Tibial artery (tissue), 4 donors: ENCODE data around the gene FKBP11.

Experiments used
- DNase-seq, 2 donors: peaks; one replicate each; pipeline ENCODE4 v3.0.0-alpha.2; 2019
- H3K27ac ChIP-seq, 2 donors: fragments of 200-600 bp; sonication (generic) in 1 of 2; 1 replicate in 1 of 2; 2 replicates in 1 of 2; pipeline ENCODE4 v1.5.1; 2018 to 2019; ENCODE audit warnings: mild to moderate bottlenecking in 1 of 2
- H3K27me3 ChIP-seq, 2 donors: fragments of 200-600 bp; sonication (generic) in 1 of 2; one replicate each; pipeline versions ENCODE4 v1.5.1 to v1.6.0; 2016 to 2019
- H3K36me3 ChIP-seq, 3 donors: fragments of 200-600 bp; sonication (generic) in 2 of 3; one replicate each; pipeline ENCODE4 v1.5.1; 2016 to 2019; ENCODE audit warnings: mild to moderate bottlenecking in 2 of 3
- H3K4me1 ChIP-seq, 4 donors: fragments of 200-600 bp; sonication (generic) in 2 of 4; 1 replicate in 3 of 4; 2 replicates in 1 of 4; pipeline ENCODE4 v1.5.1; 2016 to 2019
- H3K4me3 ChIP-seq, 2 donors: fragments of 200-600 bp; sonication (generic) in 1 of 2; 1 replicate in 1 of 2; 2 replicates in 1 of 2; pipeline ENCODE4 v1.5.1; 2018 to 2019; ENCODE audit warnings: mild to moderate bottlenecking in 2 of 2
- H3K9me3 ChIP-seq, 3 donors: fragments of 200-600 bp; sonication (generic) in 1 of 3; one replicate each; pipeline ENCODE4 v1.5.1; 2016 to 2019
- intact Hi-C: fragments of 100-400 bp; cut with DNase I; formaldehyde crosslinking; loops from one replicate; pipeline ENCODE4 v1.15.0; 2023; ENCODE audit warnings: low total_unique reads
- TF ChIP-seq, protein P1 (sequence below), 2 experiments: fragments of 200-600 bp in 1 of 2; fragments of 450-650 bp in 1 of 2; IDR thresholded peaks; one replicate each; pipeline ENCODE4 v1.5.1; 2017 to 2019; ENCODE audit warnings: antibody characterized with exemption in 2 of 2, mild to moderate bottlenecking in 1 of 2, moderate library complexity in 1 of 2

FKBP11 gene

DNA sequence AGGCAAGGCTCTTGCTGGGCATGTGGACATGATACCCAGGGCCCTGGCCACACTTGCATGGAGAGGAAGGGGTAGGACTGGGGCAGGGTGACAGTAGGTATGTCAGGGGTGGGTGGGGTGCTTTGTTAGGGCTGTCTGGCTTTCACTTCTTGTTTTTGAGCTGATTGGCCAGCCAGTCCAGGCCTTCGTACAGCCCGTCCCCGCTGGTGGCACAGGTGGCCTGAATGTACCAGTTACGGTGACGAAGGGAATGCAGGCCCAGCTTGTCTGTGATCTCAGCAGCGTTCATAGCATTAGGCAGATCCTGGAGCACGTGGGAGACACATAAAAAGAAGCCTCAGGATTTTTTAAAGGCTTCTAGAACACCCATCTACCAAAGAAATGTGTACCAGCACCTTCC is 13.5 kb upstream of the FKBP11 start:
- TF ChIP-seq, protein P1, sequence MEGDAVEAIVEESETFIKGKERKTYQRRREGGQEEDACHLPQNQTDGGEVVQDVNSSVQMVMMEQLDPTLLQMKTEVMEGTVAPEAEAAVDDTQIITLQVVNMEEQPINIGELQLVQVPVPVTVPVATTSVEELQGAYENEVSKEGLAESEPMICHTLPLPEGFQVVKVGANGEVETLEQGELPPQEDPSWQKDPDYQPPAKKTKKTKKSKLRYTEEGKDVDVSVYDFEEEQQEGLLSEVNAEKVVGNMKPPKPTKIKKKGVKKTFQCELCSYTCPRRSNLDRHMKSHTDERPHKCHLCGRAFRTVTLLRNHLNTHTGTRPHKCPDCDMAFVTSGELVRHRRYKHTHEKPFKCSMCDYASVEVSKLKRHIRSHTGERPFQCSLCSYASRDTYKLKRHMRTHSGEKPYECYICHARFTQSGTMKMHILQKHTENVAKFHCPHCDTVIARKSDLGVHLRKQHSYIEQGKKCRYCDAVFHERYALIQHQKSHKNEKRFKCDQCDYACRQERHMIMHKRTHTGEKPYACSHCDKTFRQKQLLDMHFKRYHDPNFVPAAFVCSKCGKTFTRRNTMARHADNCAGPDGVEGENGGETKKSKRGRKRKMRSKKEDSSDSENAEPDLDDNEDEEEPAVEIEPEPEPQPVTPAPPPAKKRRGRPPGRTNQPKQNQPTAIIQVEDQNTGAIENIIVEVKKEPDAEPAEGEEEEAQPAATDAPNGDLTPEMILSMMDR (IDR thresholded peaks at IDR 0.05), result no peak

DNA sequence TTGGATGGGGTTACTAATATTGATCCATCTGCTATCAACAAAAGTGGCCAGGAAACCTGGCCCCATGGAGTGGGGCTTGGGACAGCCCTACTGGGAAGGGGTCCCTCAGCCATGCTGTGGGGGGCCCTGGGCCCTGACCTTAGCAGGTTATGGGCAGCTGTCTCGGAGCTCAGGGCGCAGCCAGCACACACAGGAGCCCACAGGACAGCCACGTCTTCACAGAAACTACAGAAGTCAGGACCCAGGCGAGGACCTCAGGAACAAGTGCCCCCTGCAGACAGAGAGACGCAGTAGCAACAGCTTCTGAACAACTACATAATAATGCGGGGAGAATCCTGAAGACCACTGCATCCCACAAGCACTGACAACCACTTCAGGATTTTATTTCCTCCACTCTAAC is 11.9 kb upstream of the FKBP11 start:
- DNase-seq, result no peak
- no peak overlapping the region for H3K27ac ChIP-seq
- TF ChIP-seq, protein P1 (IDR thresholded peaks at IDR 0.05), result no peak
- no peaks in the 10 kb centered on the region for H3K4me1 ChIP-seq
- H3K4me3 ChIP-seq, result no peak overlapping the region
- no peaks in the 10 kb centered on the region for H3K9me3 ChIP-seq
- H3K27me3 ChIP-seq, result no peaks in the 10 kb centered on the region
- intact Hi-C loops, result loop anchor here (5.0 kb wide), 1 partner anchor 85 kb away; the partner anchor contains the start of gene DDX23
- peaks cover 47 to 75% (median 61%) of the 10 kb centered on the region in 3 donors for H3K36me3 ChIP-seq

More for the DNA sequence above, 13.5 kb upstream of the FKBP11 start:
- no peak for DNase-seq
- Histone ChIP-seq H3K36me3 (peaks cover 35 to 65% (median 53%) of the 10 kb centered on the region in 3 donors), H3K4me3 (no peak overlapping the region), H3K27ac (no peak overlapping the region), H3K27me3 (no peaks in the 10 kb centered on the region), H3K9me3 (no peaks in the 10 kb centered on the region), H3K4me1 (no peaks in the 10 kb centered on the region)
- intact Hi-C loops, result loop anchor here (5.0 kb wide), 1 partner anchor 87 kb away; the partner anchor contains the start of gene DDX23

DNA sequence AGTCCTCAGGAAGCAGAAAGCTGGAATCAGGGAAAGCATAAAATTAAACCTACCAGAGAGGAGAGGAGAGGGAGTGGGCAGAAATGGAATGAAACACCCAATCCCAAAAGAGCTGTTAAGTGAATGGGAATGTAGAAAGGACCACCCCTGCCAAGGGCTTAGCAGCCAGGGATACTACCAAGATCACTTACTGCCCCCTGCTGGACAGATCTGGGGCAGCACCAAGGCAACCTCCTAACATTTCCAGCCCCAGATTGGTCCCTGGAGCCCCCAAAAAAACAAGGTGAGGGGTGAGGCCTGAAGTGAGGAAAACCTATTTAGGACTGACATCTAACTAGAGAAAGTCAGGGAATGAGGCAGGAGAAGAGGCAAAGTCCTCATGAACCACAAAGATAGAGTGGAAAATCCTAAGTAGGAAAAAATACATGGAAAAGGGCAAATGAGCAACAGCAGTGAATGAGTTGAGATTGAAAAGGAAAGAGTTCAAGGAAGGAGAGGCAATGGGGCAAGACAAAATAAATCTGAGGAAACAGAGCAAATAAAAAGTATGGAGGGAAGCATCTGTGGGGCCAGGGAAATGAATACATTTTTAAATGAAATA is 11.2 kb upstream of the FKBP11 start:
- Histone ChIP-seq H3K4me1 (no peaks in the 10 kb centered on the region), H3K9me3 (no peaks in the 10 kb centered on the region), H3K36me3 (peaks cover 47 to 80% (median 63%) of the 10 kb centered on the region in 3 donors), H3K27ac (no peak overlapping the region), H3K4me3 (no peak overlapping the region), H3K27me3 (no peaks in the 10 kb centered on the region)
- intact Hi-C loops, result loop anchor here (5.0 kb wide), 1 partner anchor 84 kb away; the partner anchor contains the start of gene DDX23
- DNase-seq, result peak; percentile 75 to 76
- TF ChIP-seq, protein P1 (IDR thresholded peaks at IDR 0.05), result peak; percentile 78 to 82

DNA sequence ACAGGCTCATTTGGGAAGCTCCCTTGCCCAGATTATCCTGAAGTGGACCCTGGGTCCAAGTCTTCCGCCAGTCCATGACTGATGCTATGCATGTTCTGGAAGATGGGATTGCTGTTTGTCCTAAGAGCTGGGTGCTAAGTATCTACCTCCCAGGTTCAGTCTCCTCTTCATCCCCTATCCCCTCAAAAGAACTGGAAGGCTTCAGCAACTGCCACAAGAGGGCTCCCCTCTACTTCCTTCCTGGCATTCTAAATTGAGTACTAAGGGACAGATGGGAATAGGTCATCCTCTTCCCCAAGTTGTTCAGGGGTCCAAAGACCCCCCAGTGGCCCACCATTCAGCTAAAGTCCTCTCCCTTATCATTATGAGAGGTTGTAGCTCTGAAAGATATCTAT is 9.0 kb upstream of the FKBP11 start:
- TF ChIP-seq, protein P1 (IDR thresholded peaks at IDR 0.05), result no peak
- Histone ChIP-seq H3K4me3 (no peak overlapping the region), H3K27me3 (no peaks in the 10 kb centered on the region), H3K4me1 (no peaks in the 10 kb centered on the region), H3K9me3 (no peaks in the 10 kb centered on the region), H3K27ac (no peak overlapping the region), H3K36me3 (peaks cover 35 to 79% (median 58%) of the 10 kb centered on the region in 3 donors)
- intact Hi-C loops, result no loop called here
- no peak for DNase-seq

DNA sequence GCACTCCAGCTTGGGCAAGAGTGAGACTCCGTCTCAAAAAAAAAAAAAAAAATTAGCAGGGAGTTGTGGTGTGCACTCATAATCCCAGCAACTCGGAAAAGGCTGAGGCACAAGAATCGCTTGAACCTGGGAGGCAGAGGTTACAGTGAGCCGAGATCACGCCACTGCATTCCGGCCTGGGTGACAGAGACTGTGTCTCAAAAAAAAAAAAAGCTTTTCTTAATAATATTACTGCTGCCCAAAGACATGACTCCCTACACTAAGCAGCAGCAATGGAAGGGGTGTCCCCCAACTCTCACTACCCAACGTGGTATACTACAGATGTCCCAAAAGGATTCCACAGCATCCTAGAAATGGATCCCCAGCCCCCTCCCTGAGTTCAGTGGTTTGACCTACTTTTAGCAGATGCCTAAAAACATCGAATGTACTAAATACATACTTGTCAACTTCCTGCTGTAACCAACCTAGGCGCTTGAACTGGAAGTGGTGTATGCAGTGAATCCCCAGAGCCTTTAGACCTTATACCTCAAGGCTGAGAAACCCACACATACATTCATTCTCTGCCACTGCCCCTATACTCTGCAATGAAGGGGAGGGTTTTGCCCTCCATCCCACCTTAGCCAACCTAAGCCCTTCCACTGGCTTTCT is 8.5 kb upstream of the FKBP11 start:
- H3K27me3 ChIP-seq, result no peaks in the 10 kb centered on the region
- H3K4me1 ChIP-seq, result no peaks in the 10 kb centered on the region
- H3K4me3 ChIP-seq, result no peak overlapping the region
- H3K27ac ChIP-seq, result no peak overlapping the region
- TF ChIP-seq, protein P1 (IDR thresholded peaks at IDR 0.05), result no peak
- no peak for DNase-seq
- peaks cover 30 to 74% (median 56%) of the 10 kb centered on the region in 3 donors for H3K36me3 ChIP-seq
- no peaks in the 10 kb centered on the region for H3K9me3 ChIP-seq
- intact Hi-C loops, result no loop called here
